Omental fat pad (tissue), 4 donors: Measurements from ENCODE around the gene RBPMS2. TPM values are rescaled to one million over a fixed set of nuclear protein-coding genes. Genes with fewer than 3 reads are reported as not detected.

Source experiments
- ATAC-seq: fragments of 150-250 bp; one replicate; pipeline ENCODE4 v1.9.1; 2016; ENCODE audit warnings: mild to moderate bottlenecking, moderate library complexity; ENCODE audit not compliant: low FRiP score
- DNase-seq: peaks from one replicate; pipeline ENCODE4 v3.0.0-alpha.2; 2019; ENCODE audit warnings: low spot score
- CTCF ChIP-seq, 3 donors: fragments of 450-650 bp; IDR thresholded peaks; one replicate each; pipeline ENCODE4 v1.5.1; 2016 to 2017; ENCODE audit warnings: antibody characterized with exemption in 3 of 3, mild to moderate bottlenecking in 3 of 3, moderate library complexity in 2 of 3
- total RNA-seq, 4 donors: library from RNA; depleted of rRNA; stranded (reverse); fragments of >200 nt; gene quantifications; one replicate each; pipeline ENCODE4 v1.1.0, GENCODE V29; 2016

RBPMS2 gene
- total RNA-seq, 4 donors from 2014 or later, result 1.4 to 3.1 (median 2.8) TPM

- peak; percentile 59 for ATAC-seq
- DNase-seq, result no peak
- TF ChIP-seq CTCF (IDR thresholded peaks at IDR 0.05), result no peak
Observed at GRCh38 chr15:64740311-64741170, 34.8 kb downstream of the RBPMS2 start.

GRCh38 chr15:64739577-64740143 lies 35.7 kb downstream of the RBPMS2 start:
- DNase-seq (no peak), ATAC-seq (no peak)
- TF ChIP-seq CTCF (IDR thresholded peaks at IDR 0.05), result no peak

- ATAC-seq (no peak), DNase-seq (no peak)
- TF ChIP-seq CTCF (IDR thresholded peaks at IDR 0.05), result no peak
Observed at GRCh38 chr15:64739156-64739555, 36.2 kb downstream of the RBPMS2 start.

- no peak for DNase-seq
- no peak for TF ChIP-seq CTCF (IDR thresholded peaks at IDR 0.05)
- no peak for ATAC-seq
Observed at GRCh38 chr15:64738226-64739095, 36.9 kb downstream of the RBPMS2 start.

GRCh38 chr15:64732156-64732860 lies 43.1 kb downstream of the RBPMS2 start:
- no peak for ATAC-seq
- TF ChIP-seq CTCF (IDR thresholded peaks at IDR 0.05), result no peak
- no peak for DNase-seq

GRCh38 chr15:64731805-64732151 lies 43.6 kb downstream of the RBPMS2 start:
- no peak for TF ChIP-seq CTCF (IDR thresholded peaks at IDR 0.05)
- ATAC-seq, result no peak
- DNase-seq, result no peak
